ENCODE results near the gene IGSF3.
"Not testable (repeated sequence)": the region's sequence is repeated elsewhere in the genome, so short reads cannot be mapped to it uniquely, and the experiment has no call there.

IGSF3 gene

GRCh38 chr1:116595065-116595840, 72.3 kb downstream of the IGSF3 start:
- not testable (repeated sequence) for DNase-seq

GRCh38 chr1:116593977-116594376, 73.6 kb downstream of the IGSF3 start:
- DNase-seq: not testable (repeated sequence)

GRCh38 chr1:116593401-116593800, 74.1 kb downstream of the IGSF3 start:
- not testable (repeated sequence) for DNase-seq

GRCh38 chr1:116591951-116592605, 75.5 kb downstream of the IGSF3 start:
- DNase-seq: not testable (repeated sequence)

- DNase-seq: not testable (repeated sequence)
Observed at GRCh38 chr1:116591006-116591950, 76.3 kb downstream of the IGSF3 start.

- not testable (repeated sequence) for DNase-seq
Observed at GRCh38 chr1:116590359-116591005, 77.1 kb downstream of the IGSF3 start.

GRCh38 chr1:116589101-116589735, 78.3 kb downstream of the IGSF3 start:
- not testable (repeated sequence) for DNase-seq

- DNase-seq: no peak
Observed at GRCh38 chr1:116587501-116588227, 79.9 kb downstream of the IGSF3 start.

GRCh38 chr1:116586741-116587143, 80.8 kb downstream of the IGSF3 start:
- no peak for DNase-seq

GRCh38 chr1:116585886-116586285, 81.6 kb downstream of the IGSF3 start:
- no peak for DNase-seq

GRCh38 chr1:116581323-116581885, 86.1 kb downstream of the IGSF3 start:
- DNase-seq: no peak

GRCh38 chr1:116580446-116581322, 86.8 kb downstream of the IGSF3 start:
- DNase-seq: no peak

- DNase-seq: no peak
Observed at GRCh38 chr1:116579259-116579875, 88.2 kb downstream of the IGSF3 start.

GRCh38 chr1:116578581-116578980, 89.0 kb downstream of the IGSF3 start:
- DNase-seq: no peak

GRCh38 chr1:116577759-116578314, 89.7 kb downstream of the IGSF3 start:
- no peak for DNase-seq

- peak; percentile 70 for DNase-seq
Observed at GRCh38 chr1:116574581-116575291, 92.8 kb downstream of the IGSF3 start.

- no peak for DNase-seq
Observed at GRCh38 chr1:116573431-116574095, 94.0 kb downstream of the IGSF3 start.

All from CD4-positive, alpha-beta T cell treated with Interleukin-10 for 1 hour (primary cell).